IMR-90 (cell line): ENCODE results near the gene C17orf100.

ENCODE experiments used
- BHLHE40 ChIP-seq: fragments of 150-350 bp; IDR thresholded peaks from 2 replicates; pipeline ENCODE4 v1.6.1; 2016; ENCODE audit warnings: mild to moderate bottlenecking, low read depth, low read length
- FOS ChIP-seq: fragments of 150-350 bp; IDR thresholded peaks from 2 replicates; pipeline ENCODE4 v1.6.1; 2016; ENCODE audit warnings: low read depth, low read length
- MAFK ChIP-seq: IDR thresholded peaks from 2 replicates; pipeline ENCODE4 v1.6.1; 2012; ENCODE audit warnings: low read depth, low read length, improper control_type of control experiment
- MAZ ChIP-seq: IDR thresholded peaks from 2 replicates; pipeline ENCODE4 v1.6.1; 2012; ENCODE audit warnings: low read depth, mild to moderate bottlenecking, low read length, improper control_type of control experiment, moderate library complexity, borderline replicate concordance
- MXI1 ChIP-seq: IDR thresholded peaks from 2 replicates; pipeline ENCODE4 v1.6.1; 2012; ENCODE audit warnings: low read depth, mild to moderate bottlenecking, low read length, moderate library complexity, borderline replicate concordance
- POLR2A ChIP-seq: IDR thresholded peaks from 2 replicates; pipeline ENCODE4 v1.6.1; 2012; ENCODE audit warnings: mild to moderate bottlenecking, low read depth, low read length
- RAD21 ChIP-seq: IDR thresholded peaks from 2 replicates; pipeline ENCODE4 v1.6.1; 2012; ENCODE audit warnings: low read length, improper control_type of control experiment
- RCOR1 ChIP-seq: IDR thresholded peaks from 2 replicates; pipeline ENCODE4 v1.6.1; 2012; ENCODE audit warnings: mild to moderate bottlenecking, low read length, improper control_type of control experiment; ENCODE audit not compliant: insufficient replicate concordance
- RFX5 ChIP-seq: IDR thresholded peaks from 2 replicates; pipeline ENCODE4 v1.8.0; 2012; ENCODE audit warnings: low read depth, mild to moderate bottlenecking, low read length, moderate library complexity
- SMC3 ChIP-seq: fragments of 150-350 bp; IDR thresholded peaks from 2 replicates; pipeline ENCODE4 v1.6.1; 2016; ENCODE audit warnings: low read depth, mild to moderate bottlenecking, antibody characterized with exemption, low read length, moderate library complexity
- TF ChIP-seq, protein P1 (sequence below): conservative IDR thresholded peaks from 2 replicates; pipeline ENCODE4 v1.5.1; 2012; ENCODE audit warnings: mild to moderate bottlenecking, low read depth, low read length, improper control_type of control experiment
- TF ChIP-seq, protein P2 (sequence below): fragments of 150-350 bp; IDR thresholded peaks from 2 replicates; pipeline ENCODE4 v1.6.1; 2017; ENCODE audit warnings: mild to moderate bottlenecking, antibody characterized with exemption, low read length, low read depth

DNA sequence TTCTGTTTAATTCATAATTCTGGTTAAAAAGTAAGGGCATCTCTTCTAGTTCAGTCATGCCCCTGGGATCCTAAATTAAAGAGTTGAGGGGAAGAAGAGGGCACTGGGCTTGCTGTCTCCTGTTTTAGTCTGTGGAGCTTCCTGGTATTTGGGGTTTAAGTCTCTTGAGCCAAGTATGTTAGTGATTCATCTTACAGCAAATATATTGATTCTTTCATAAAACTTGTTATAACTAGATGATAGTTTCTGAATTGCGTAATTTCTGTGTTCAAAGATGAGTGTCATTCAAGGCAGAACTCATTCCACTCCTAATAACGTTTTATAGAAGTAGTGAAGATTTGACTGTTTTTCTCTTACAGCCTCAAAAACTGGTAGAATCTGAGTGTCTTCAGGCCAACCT is 9.0 kb upstream of the C17orf100 start:
- TF ChIP-seq, protein P1, sequence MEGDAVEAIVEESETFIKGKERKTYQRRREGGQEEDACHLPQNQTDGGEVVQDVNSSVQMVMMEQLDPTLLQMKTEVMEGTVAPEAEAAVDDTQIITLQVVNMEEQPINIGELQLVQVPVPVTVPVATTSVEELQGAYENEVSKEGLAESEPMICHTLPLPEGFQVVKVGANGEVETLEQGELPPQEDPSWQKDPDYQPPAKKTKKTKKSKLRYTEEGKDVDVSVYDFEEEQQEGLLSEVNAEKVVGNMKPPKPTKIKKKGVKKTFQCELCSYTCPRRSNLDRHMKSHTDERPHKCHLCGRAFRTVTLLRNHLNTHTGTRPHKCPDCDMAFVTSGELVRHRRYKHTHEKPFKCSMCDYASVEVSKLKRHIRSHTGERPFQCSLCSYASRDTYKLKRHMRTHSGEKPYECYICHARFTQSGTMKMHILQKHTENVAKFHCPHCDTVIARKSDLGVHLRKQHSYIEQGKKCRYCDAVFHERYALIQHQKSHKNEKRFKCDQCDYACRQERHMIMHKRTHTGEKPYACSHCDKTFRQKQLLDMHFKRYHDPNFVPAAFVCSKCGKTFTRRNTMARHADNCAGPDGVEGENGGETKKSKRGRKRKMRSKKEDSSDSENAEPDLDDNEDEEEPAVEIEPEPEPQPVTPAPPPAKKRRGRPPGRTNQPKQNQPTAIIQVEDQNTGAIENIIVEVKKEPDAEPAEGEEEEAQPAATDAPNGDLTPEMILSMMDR: no peak
- TF ChIP-seq MAFK (no peak), POLR2A (no peak), RFX5 (no peak), MXI1 (no peak), RAD21 (no peak), SMC3 (no peak), RCOR1 (no peak), MAZ (no peak), FOS (no peak), BHLHE40 (no peak)
- TF ChIP-seq, protein P2, sequence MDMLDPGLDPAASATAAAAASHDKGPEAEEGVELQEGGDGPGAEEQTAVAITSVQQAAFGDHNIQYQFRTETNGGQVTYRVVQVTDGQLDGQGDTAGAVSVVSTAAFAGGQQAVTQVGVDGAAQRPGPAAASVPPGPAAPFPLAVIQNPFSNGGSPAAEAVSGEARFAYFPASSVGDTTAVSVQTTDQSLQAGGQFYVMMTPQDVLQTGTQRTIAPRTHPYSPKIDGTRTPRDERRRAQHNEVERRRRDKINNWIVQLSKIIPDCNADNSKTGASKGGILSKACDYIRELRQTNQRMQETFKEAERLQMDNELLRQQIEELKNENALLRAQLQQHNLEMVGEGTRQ: no peak
